B cell (primary cell): Measurements from ENCODE around the gene TECTB.

ENCODE experiments used
- CTCF ChIP-seq: fragments of 200-600 bp; IDR thresholded peaks from one replicate; pipeline ENCODE4 v1.8.0; 2022; ENCODE audit warnings: antibody characterized with exemption, mild to moderate bottlenecking
- EZH2 ChIP-seq: IDR thresholded peaks from 2 replicates; pipeline ENCODE4 v1.6.1; 2012; ENCODE audit warnings: borderline replicate concordance, low read depth, mild to moderate bottlenecking, moderate library complexity, low read length; ENCODE audit not compliant: insufficient read depth, poor library complexity, severe bottlenecking

DNA sequence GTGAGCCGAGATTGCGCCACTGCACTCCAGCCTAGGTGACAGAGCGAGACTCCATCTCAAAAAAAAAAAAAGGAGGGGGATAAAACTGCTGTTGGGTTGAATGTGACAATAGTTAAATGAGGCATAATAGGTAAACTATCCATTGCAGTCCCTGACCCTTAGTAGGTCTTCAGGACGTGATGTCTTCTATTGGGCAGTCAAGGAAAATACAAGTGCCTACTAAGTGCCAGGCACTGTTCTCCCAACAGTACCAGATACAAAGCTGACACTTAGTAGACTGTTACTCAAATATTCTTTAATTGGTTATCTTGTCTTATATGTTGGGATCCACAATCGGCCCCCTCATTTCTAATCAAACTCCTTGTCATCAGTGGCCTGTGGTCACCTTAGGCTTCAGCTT is 63.6 kb downstream of the TECTB start:
- TF ChIP-seq CTCF (no peak), EZH2 (no peak)
